Smooth muscle cell (in vitro differentiated cells): ENCODE data around the gene MLNR. TPM values are rescaled to one million over a fixed set of nuclear protein-coding genes. Genes with fewer than 3 reads are reported as not detected.

Experiments used
- DNase-seq: peaks from one replicate; lab custom pipeline; 2025; ENCODE audit not compliant: unreplicated experiment; lab: John Stamatoyannopoulos, UW
- H2AFZ ChIP-seq: fragments of 200-600 bp; sonication (generic); 2 replicates; pipeline ENCODE4 v1.6.0; 2016; ENCODE audit warnings: antibody characterized with exemption, low read depth, mild to moderate bottlenecking
- H3F3A ChIP-seq: fragments of 200-600 bp; sonication (generic); 2 replicates; pipeline ENCODE4 v1.6.0; 2017; ENCODE audit warnings: antibody characterized with exemption, low read depth
- H3K27ac ChIP-seq: fragments of 200-600 bp; sonication (generic); 2 replicates; pipeline ENCODE4 v1.5.1; 2016; ENCODE audit warnings: low read depth, mild to moderate bottlenecking
- H3K27me3 ChIP-seq: fragments of 200-600 bp; sonication (generic); 2 replicates; pipeline ENCODE4 v1.6.1; 2016; ENCODE audit warnings: low read depth, mild to moderate bottlenecking
- H3K36me3 ChIP-seq: fragments of 200-600 bp; sonication (generic); 2 replicates; pipeline ENCODE4 v1.5.1; 2016; ENCODE audit warnings: low read depth
- H3K4me1 ChIP-seq: fragments of 200-600 bp; sonication (generic); 2 replicates; pipeline ENCODE4 v1.5.1; 2016; ENCODE audit warnings: low read depth
- H3K4me2 ChIP-seq: fragments of 200-600 bp; sonication (generic); 2 replicates; pipeline ENCODE4 v1.6.0; 2016; ENCODE audit warnings: mild to moderate bottlenecking
- H3K4me3 ChIP-seq: fragments of 200-600 bp; sonication (generic); 2 replicates; pipeline ENCODE4 v1.5.1; 2016; ENCODE audit warnings: mild to moderate bottlenecking
- H3K79me2 ChIP-seq: fragments of 200-600 bp; sonication (generic); 2 replicates; pipeline ENCODE4 v1.6.0; 2016; ENCODE audit warnings: low read depth, mild to moderate bottlenecking
- H3K9ac ChIP-seq: fragments of 200-600 bp; sonication (generic); 2 replicates; pipeline ENCODE4 v1.6.0; 2016; ENCODE audit warnings: low read depth
- H3K9me3 ChIP-seq: fragments of 200-600 bp; sonication (generic); replicated peaks from 2 replicates; pipeline ENCODE4 v1.5.1; 2016; ENCODE audit warnings: low read depth
- H4K20me1 ChIP-seq: fragments of 200-600 bp; sonication (generic); 2 replicates; pipeline ENCODE4 v1.6.0; 2016; ENCODE audit warnings: low read depth
- WGBS: methylation state at CpG from one replicate; pipeline ENCODE4 v1.1.7; 2016; ENCODE audit warnings: low lambda C conversion rate; 5-methylcytosine and 5-hydroxymethylcytosine counted together
- polyA plus RNA-seq: library from polyadenylated mRNA; unstranded; fragments of >200 nt; fragmentation: Nextera tagmentation; extraction: Ambion mirVana; gene quantifications from 2 replicates; pipeline ENCODE4 v1.2.1, GENCODE V29; 2016
- total RNA-seq: library from RNA; depleted of rRNA; stranded (reverse); fragments of >200 nt; gene quantifications from 2 replicates; pipeline ENCODE4 v1.2.3, GENCODE V29; 2014
- TF ChIP-seq, protein P1 (sequence below): fragments of 200-600 bp; sonication (generic); IDR thresholded peaks from 2 replicates; pipeline ENCODE4 v1.5.1; 2017; ENCODE audit warnings: borderline replicate concordance, mild to moderate bottlenecking, antibody characterized with exemption; ENCODE audit not compliant: insufficient read depth, poor library complexity, severe bottlenecking

MLNR gene
- total and polyA plus RNA-seq, 2 experiments from 2014 or later, result not detected

- no peak overlapping the region for H2AFZ ChIP-seq
- TF ChIP-seq, protein P1, sequence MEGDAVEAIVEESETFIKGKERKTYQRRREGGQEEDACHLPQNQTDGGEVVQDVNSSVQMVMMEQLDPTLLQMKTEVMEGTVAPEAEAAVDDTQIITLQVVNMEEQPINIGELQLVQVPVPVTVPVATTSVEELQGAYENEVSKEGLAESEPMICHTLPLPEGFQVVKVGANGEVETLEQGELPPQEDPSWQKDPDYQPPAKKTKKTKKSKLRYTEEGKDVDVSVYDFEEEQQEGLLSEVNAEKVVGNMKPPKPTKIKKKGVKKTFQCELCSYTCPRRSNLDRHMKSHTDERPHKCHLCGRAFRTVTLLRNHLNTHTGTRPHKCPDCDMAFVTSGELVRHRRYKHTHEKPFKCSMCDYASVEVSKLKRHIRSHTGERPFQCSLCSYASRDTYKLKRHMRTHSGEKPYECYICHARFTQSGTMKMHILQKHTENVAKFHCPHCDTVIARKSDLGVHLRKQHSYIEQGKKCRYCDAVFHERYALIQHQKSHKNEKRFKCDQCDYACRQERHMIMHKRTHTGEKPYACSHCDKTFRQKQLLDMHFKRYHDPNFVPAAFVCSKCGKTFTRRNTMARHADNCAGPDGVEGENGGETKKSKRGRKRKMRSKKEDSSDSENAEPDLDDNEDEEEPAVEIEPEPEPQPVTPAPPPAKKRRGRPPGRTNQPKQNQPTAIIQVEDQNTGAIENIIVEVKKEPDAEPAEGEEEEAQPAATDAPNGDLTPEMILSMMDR, result peak; percentile 23
- no peaks in the 10 kb centered on the region for H3F3A ChIP-seq
- peaks cover 1% of the 10 kb centered on the region for H3K27me3 ChIP-seq
- H3K79me2 ChIP-seq, result no peaks in the 10 kb centered on the region
- H3K36me3 ChIP-seq, result no peaks in the 10 kb centered on the region
- no peak overlapping the region for H3K27ac ChIP-seq
- no peak overlapping the region for H3K4me2 ChIP-seq
- no peak overlapping the region for H3K9ac ChIP-seq
- no peaks in the 10 kb centered on the region for H3K9me3 ChIP-seq
- H3K4me1 ChIP-seq, result no peaks in the 10 kb centered on the region
- H3K4me3 ChIP-seq, result no peak overlapping the region
- DNase-seq, result no peak
- 34% methylated on average over 4 of the region's 4 CpGs for WGBS
- no peaks in the 10 kb centered on the region for H4K20me1 ChIP-seq
These were observed 19.9 kb downstream of the MLNR start for GRCh38 chr13:49240017-49240416.

- no peaks in the 10 kb centered on the region for H3F3A ChIP-seq
- H3K4me2 ChIP-seq, result no peak overlapping the region
- H3K36me3 ChIP-seq, result no peaks in the 10 kb centered on the region
- no peak overlapping the region for H3K9ac ChIP-seq
- DNase-seq, result no peak
- no peaks in the 10 kb centered on the region for H3K4me1 ChIP-seq
- no peaks in the 10 kb centered on the region for H3K79me2 ChIP-seq
- no peak overlapping the region for H3K27ac ChIP-seq
- no peaks in the 10 kb centered on the region for H4K20me1 ChIP-seq
- H3K9me3 ChIP-seq, result no peaks in the 10 kb centered on the region
- H3K27me3 ChIP-seq, result peaks cover 3% of the 10 kb centered on the region
- TF ChIP-seq, protein P1, result no peak
- no peak overlapping the region for H3K4me3 ChIP-seq
- WGBS, result 95% methylated on average over 7 of the region's 7 CpGs
- H2AFZ ChIP-seq, result no peak overlapping the region
These were observed 21.2 kb downstream of the MLNR start for GRCh38 chr13:49241296-49241695.

DNA sequence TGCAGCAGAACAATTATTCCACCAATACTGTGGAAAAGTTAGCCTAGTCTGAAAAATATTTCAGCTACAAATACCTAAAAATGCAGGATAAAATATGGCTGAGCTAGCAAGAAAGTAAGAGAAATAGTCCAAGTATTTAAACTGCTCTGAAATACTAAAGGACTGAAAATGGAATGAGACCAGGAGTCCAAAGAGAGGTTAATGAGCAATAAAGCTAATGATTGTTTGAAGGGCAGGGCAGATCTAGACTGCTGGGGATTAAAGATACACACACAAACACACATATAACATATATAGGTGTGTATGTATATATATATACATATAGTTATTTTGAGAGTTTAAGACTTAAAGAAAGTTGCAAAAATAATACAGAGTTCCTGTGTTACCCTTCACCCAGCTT is 25.0 kb downstream of the MLNR start:
- Histone ChIP-seq H3K27me3 (peaks cover 3% of the 10 kb centered on the region), H4K20me1 (no peaks in the 10 kb centered on the region), H2AFZ (no peak overlapping the region), H3K36me3 (no peaks in the 10 kb centered on the region), H3K4me3 (no peak overlapping the region), H3K4me1 (peaks cover 15% of the 10 kb centered on the region), H3F3A (no peaks in the 10 kb centered on the region), H3K4me2 (no peak overlapping the region), H3K9me3 (no peaks in the 10 kb centered on the region), H3K9ac (no peak overlapping the region), H3K27ac (no peak overlapping the region), H3K79me2 (no peaks in the 10 kb centered on the region)
- DNase-seq, result no peak
- TF ChIP-seq, protein P1, result no peak

DNA sequence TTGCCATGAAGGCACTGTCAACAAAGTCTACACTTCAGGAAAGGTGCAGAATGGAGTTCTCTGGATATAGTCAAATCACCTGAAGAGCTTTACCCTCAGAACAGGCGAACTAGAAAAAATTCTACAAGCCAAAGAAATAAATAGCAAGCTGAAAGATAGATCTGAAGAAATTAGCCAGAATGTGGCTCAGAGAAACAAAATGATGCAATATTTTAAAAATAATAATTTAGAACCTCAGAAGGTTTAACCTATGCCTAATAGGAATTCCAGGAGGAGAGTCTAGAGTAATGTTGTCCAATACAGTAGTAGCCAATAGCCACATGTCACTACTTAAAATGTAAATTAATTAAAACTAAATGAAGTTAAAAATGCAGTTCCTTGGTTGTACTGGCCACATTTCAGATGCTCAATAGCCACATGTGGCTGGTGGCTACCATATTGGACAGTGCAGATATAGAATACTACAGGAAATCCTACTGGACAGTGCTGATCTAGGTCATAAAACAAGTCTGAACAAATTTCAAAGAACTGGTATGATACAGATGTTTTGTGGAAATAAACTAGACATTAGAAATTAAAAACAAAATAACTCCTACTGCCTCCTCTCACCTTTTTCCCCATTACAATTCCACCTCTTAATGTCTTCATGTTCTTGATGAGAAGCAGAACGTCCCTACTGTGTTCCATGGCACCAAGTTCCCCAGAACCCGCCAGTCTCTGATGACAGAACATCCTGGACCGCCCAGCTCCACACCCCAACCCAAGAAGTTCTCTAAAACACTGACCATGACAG is 26.9 kb downstream of the MLNR start:
- Histone ChIP-seq H3F3A (no peaks in the 10 kb centered on the region), H3K79me2 (no peaks in the 10 kb centered on the region), H3K9me3 (no peaks in the 10 kb centered on the region), H3K9ac (peak overlapping the region; percentile 94), H3K4me3 (peak overlapping the region; percentile 89), H2AFZ (peak overlapping the region; percentile 99), H4K20me1 (no peaks in the 10 kb centered on the region), H3K4me1 (peaks cover 15% of the 10 kb centered on the region), H3K4me2 (peak overlapping the region; percentile 96), H3K27me3 (peaks cover 3% of the 10 kb centered on the region), H3K27ac (peak overlapping the region; percentile 83), H3K36me3 (no peaks in the 10 kb centered on the region)
- DNase-seq, result no peak
- TF ChIP-seq, protein P1, result no peak
- WGBS, result 24% methylated on average over 4 of the region's 4 CpGs
